B cell (primary cell): ENCODE results near the gene KCNK4. TPM values are rescaled to one million over a fixed set of nuclear protein-coding genes. Genes with fewer than 3 reads are reported as not detected.

Experiments used
- ATAC-seq: fragments of 200-7000 bp; cut with Tn5 transposase; one replicate; pipeline ENCODE4 v1.10.0; 2021; ENCODE audit warnings: low read depth, mild to moderate bottlenecking, moderate number of reproducible peaks, moderate library complexity
- CTCF ChIA-PET: fragments of 350-600 bp; sonication (Branson Sonifier 250); formaldehyde crosslinking; loops from one replicate; lab custom pipeline; 2021; ENCODE audit warnings: antibody characterized with exemption, inconsistent platforms; lab: Charles Lee
- POLR2A ChIA-PET: fragments of 350-600 bp; sonication (Branson Sonifier 250); formaldehyde crosslinking; loops from one replicate; lab custom pipeline; 2021; ENCODE audit warnings: antibody characterized with exemption; lab: Charles Lee
- DNase-seq: peaks from one replicate; pipeline ENCODE4 v3.0.0; 2013
- H2AFZ ChIP-seq: 2 replicates; pipeline ENCODE4 v1.6.1; 2012; ENCODE audit warnings: mild to moderate bottlenecking, low read depth, low read length; ENCODE audit not compliant: insufficient read depth, poor library complexity, severe bottlenecking
- H3K27ac ChIP-seq, 2 donors: 1 replicate in 1 of 2; 2 replicates in 1 of 2; pipeline ENCODE4 v1.5.1; 2012 to 2013; ENCODE audit warnings: low read length in 2 of 2, mild to moderate bottlenecking in 2 of 2, moderate library complexity in 1 of 2
- H3K27me3 ChIP-seq, 4 experiments: fragments of 200-600 bp in 1 of 4; sonication (generic) in 1 of 4; replicated peaks in 1 of 4; 1 replicate in 2 of 4; 2 replicates in 2 of 4; pipeline versions ENCODE4 v1.6.1 to v1.7.0; 2013 to 2016; ENCODE audit warnings: low read length in 3 of 4, mild to moderate bottlenecking in 2 of 4, mixed read lengths in 1 of 4, moderate library complexity in 1 of 4; ENCODE audit not compliant: insufficient read depth in 4 of 4, control insufficient read depth in 3 of 4; ENCODE audit errors: control extremely low read depth in 1 of 4
- H3K36me3 ChIP-seq, 2 experiments: replicated peaks in 1 of 2; 1 replicate in 1 of 2; 2 replicates in 1 of 2; pipeline versions ENCODE4 v1.6.1 to v1.7.1; 2013; ENCODE audit warnings: low read length in 1 of 2; ENCODE audit not compliant: insufficient read depth in 2 of 2, control insufficient read depth in 1 of 2; ENCODE audit errors: control extremely low read depth in 1 of 2, extremely low read depth in 1 of 2
- H3K4me1 ChIP-seq, 2 donors: fragments of 200-600 bp in 1 of 2; sonication (generic) in 1 of 2; 1 replicate in 1 of 2; 2 replicates in 1 of 2; pipeline versions ENCODE4 v1.5.1 to v1.6.1; 2013 to 2017; ENCODE audit warnings: low read length in 2 of 2; ENCODE audit not compliant: control insufficient read depth in 2 of 2, insufficient read depth in 2 of 2
- H3K4me2 ChIP-seq: replicated peaks from 2 replicates; pipeline ENCODE3; 2012; ENCODE audit warnings: mild to moderate bottlenecking, low read depth, low read length; ENCODE audit not compliant: poor library complexity, severe bottlenecking
- H3K4me3 ChIP-seq, 5 experiments: fragments of 200-600 bp in 1 of 5; sonication (generic) in 1 of 5; 1 replicate in 3 of 5; 2 replicates in 2 of 5; pipeline versions ENCODE4 v1.5.1 to v1.7.0; 2011 to 2016; ENCODE audit warnings: low read length in 4 of 5, mild to moderate bottlenecking in 4 of 5, low read depth in 2 of 5, control low read depth in 1 of 5, moderate library complexity in 1 of 5; ENCODE audit not compliant: insufficient read depth in 1 of 5; ENCODE audit errors: control extremely low read depth in 1 of 5, extremely low read depth in 1 of 5
- H3K79me2 ChIP-seq: fragments of 200-600 bp; sonication (generic); one replicate; pipeline ENCODE4 v1.6.0; 2016; ENCODE audit warnings: low read length; ENCODE audit not compliant: control insufficient read depth, insufficient read depth
- H3K9ac ChIP-seq: fragments of 200-600 bp; sonication (generic); 2 replicates; pipeline ENCODE4 v1.6.1; 2017; ENCODE audit warnings: mild to moderate bottlenecking, low read length, moderate library complexity
- H3K9me3 ChIP-seq, 3 donors: one replicate each; pipeline versions ENCODE4 v1.6.1 to v1.7.1; 2013; ENCODE audit warnings: low read length in 2 of 3; ENCODE audit not compliant: control insufficient read depth in 2 of 3, insufficient read depth in 1 of 3; ENCODE audit errors: control extremely low read depth in 1 of 3
- H4K20me1 ChIP-seq: 2 replicates; pipeline ENCODE4 v1.6.0; 2012; ENCODE audit warnings: mild to moderate bottlenecking, low read length; ENCODE audit not compliant: insufficient read depth, control insufficient read depth, poor library complexity, severe bottlenecking
- H3K27ac Mint-ChIP-seq: one replicate; pipeline ENCODE4 v1.8.0; 2021; ENCODE audit warnings: mixed read lengths
- H3K27me3 Mint-ChIP-seq: one replicate; pipeline ENCODE4 v1.8.0; 2021; ENCODE audit warnings: mixed read lengths
- H3K4me1 Mint-ChIP-seq: one replicate; pipeline ENCODE4 v1.8.0; 2021; ENCODE audit warnings: mixed read lengths
- H3K4me3 Mint-ChIP-seq: one replicate; pipeline ENCODE4 v1.8.0; 2021; ENCODE audit warnings: mixed read lengths
- H3K9me3 Mint-ChIP-seq: one replicate; pipeline ENCODE4 v1.8.0; 2022; ENCODE audit warnings: mixed read lengths; ENCODE audit not compliant: insufficient read depth
- EZH2 ChIP-seq: IDR thresholded peaks from 2 replicates; pipeline ENCODE4 v1.6.1; 2012; ENCODE audit warnings: borderline replicate concordance, low read depth, mild to moderate bottlenecking, moderate library complexity, low read length; ENCODE audit not compliant: insufficient read depth, poor library complexity, severe bottlenecking
- WGBS: methylation state at CpG from one replicate; pipeline ENCODE4 v1.1.5; 2013; ENCODE audit warnings: missing lambda C conversion rate; ENCODE audit not compliant: insufficient coverage; 5-methylcytosine and 5-hydroxymethylcytosine counted together
- intact Hi-C: fragments of 100-400 bp; cut with micrococcal nuclease; formaldehyde crosslinking; loops from one replicate; pipeline ENCODE4 v1.10.0; 2022
- polyA plus RNA-seq: library from polyadenylated mRNA; depleted of rRNA; stranded (reverse); fragments of >200 nt; gene quantifications from 2 replicates; pipeline ENCODE4 v1.2.3, GENCODE V29; 2012
- total RNA-seq, 2 donors: library from RNA; stranded (reverse); fragments of 120-200 nt in 1 of 2; gene quantifications; 1 replicate in 1 of 2; 2 replicates in 1 of 2; pipeline versions ENCODE4 v1.2.3 to v1.2.4, GENCODE V29; 2013 to 2022
- TF ChIP-seq, protein P1 (sequence below): fragments of 200-600 bp; IDR thresholded peaks from one replicate; pipeline ENCODE4 v1.8.0; 2022; ENCODE audit warnings: antibody characterized with exemption, mild to moderate bottlenecking

KCNK4 gene
- total and polyA plus RNA-seq, 2 donors (not counting 1 experiment from before 2014, with no cell fraction given): 0.32 TPM; not detected in 1

DNA sequence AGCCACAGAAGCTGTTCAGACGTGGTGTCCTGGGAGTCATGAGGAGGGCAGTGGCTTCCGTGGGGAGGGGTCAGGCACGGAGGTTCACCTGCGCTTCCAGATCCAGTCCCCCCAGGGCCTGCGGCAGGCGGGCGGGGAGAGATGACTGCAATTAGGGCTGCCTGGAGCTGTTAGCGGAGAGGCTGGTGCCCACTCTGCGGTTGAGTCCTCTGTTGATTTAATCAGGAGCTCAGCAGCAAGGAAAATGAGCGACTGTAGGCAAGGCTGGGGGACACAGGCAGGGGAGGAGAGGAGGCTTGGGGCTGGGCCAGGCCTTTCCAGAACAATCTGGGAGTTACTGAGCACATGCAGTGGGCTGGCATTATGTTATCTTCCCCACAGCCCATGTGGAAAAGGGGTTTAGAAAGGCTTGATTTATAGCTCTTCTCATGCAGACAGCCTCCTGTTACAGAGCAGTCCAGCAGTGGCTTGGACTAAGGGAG is 26.7 kb upstream of the KCNK4 start:
- H3K9me3 Mint-ChIP-seq: no peaks in the 10 kb centered on the region
- ATAC-seq (no peak), DNase-seq (no peak)
- H3K4me1 ChIP-seq: peaks cover 9 to 14% of the 10 kb centered on the region in 2 donors
- no peaks in the 10 kb centered on the region for H4K20me1 ChIP-seq
- 93% methylated on average over 8 of the region's 10 CpGs for WGBS
- peaks cover 0 to 3% (median 0%) of the 10 kb centered on the region in 3 donors for H3K9me3 ChIP-seq
- no peaks in the 10 kb centered on the region for H3K79me2 ChIP-seq
- peaks cover 6% of the 10 kb centered on the region for H3K4me1 Mint-ChIP-seq
- ChIA-PET POLR2A (interaction anchor here (0.6 to 1.5 kb wide), 2 partner anchors 59 to 1458 kb away, joined by 4 to 5 read pairs; partner anchors contain the start of gene FERMT3), CTCF (interaction anchor here (0.9 to 1.4 kb wide), 4 partner anchors 13 to 60 kb away, joined by 3 to 4 read pairs (median 3); partner anchors contain the start of genes FERMT3 and PLCB3)
- no peak overlapping the region for H3K4me3 ChIP-seq
- no peak overlapping the region for H3K4me3 Mint-ChIP-seq
- no peaks in the 10 kb centered on the region for H3K27me3 Mint-ChIP-seq
- no peaks in the 10 kb centered on the region for H3K36me3 ChIP-seq
- no peaks in the 10 kb centered on the region for H3K27me3 ChIP-seq
- H3K9ac ChIP-seq: no peak overlapping the region
- no peak overlapping the region for H3K4me2 ChIP-seq
- no peak for TF ChIP-seq EZH2
- TF ChIP-seq, protein P1, sequence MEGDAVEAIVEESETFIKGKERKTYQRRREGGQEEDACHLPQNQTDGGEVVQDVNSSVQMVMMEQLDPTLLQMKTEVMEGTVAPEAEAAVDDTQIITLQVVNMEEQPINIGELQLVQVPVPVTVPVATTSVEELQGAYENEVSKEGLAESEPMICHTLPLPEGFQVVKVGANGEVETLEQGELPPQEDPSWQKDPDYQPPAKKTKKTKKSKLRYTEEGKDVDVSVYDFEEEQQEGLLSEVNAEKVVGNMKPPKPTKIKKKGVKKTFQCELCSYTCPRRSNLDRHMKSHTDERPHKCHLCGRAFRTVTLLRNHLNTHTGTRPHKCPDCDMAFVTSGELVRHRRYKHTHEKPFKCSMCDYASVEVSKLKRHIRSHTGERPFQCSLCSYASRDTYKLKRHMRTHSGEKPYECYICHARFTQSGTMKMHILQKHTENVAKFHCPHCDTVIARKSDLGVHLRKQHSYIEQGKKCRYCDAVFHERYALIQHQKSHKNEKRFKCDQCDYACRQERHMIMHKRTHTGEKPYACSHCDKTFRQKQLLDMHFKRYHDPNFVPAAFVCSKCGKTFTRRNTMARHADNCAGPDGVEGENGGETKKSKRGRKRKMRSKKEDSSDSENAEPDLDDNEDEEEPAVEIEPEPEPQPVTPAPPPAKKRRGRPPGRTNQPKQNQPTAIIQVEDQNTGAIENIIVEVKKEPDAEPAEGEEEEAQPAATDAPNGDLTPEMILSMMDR: no peak
- intact Hi-C loops: no loop called here
- no peak overlapping the region for H2AFZ ChIP-seq
- H3K27ac ChIP-seq: no peak overlapping the region
- no peak overlapping the region for H3K27ac Mint-ChIP-seq
